HepG2 (cell line): Measurements from ENCODE around the gene DDX17. TPM values are rescaled to one million over a fixed set of nuclear protein-coding genes. Genes with fewer than 3 reads are reported as not detected.

Experiments
- ATAC-seq: fragments of 200-7000 bp; cut with Tn5 transposase; 3 replicates; pipeline ENCODE4 v1.9.1; 2020; ENCODE audit warnings: mild to moderate bottlenecking, moderate library complexity
- BruUV-seq: library from RNA; stranded (reverse); fragments of 400-500 nt; replicated peaks from 2 replicates; lab custom pipeline; 2021; lab: Mats Ljungman, UMichigan
- CTCF ChIA-PET: fragments of 300-600 bp; formaldehyde crosslinking; extraction: SDS; loops from one replicate; lab custom pipeline; 2021; ENCODE audit warnings: low total read pairs, inconsistent platforms, low intra/inter-chr PET ratio; lab: Yijun Ruan, JAX
- POLR2A ChIA-PET: fragments of 350-600 bp; sonication (Branson Sonifier 250); formaldehyde crosslinking; loops from one replicate; lab custom pipeline; 2020; ENCODE audit warnings: antibody characterized with exemption, inconsistent platforms; lab: Yijun Ruan, JAX
- DNase-seq: peaks from one replicate; pipeline ENCODE4 v3.0.0-alpha.2; 2015; ENCODE audit warnings: low spot score
- FAIRE-seq: peaks from 3 replicates; lab custom pipeline; 2011; peaks lifted over from hg19 to GRCh38; lab: Jason Lieb, UNC
- H2AFZ ChIP-seq: one replicate; pipeline ENCODE4 v1.6.1; 2011; ENCODE audit warnings: low read length, inconsistent platforms
- H3K27ac ChIP-seq: fragments of 300-600 bp; 3 replicates; pipeline ENCODE4 v1.8.0; 2011; ENCODE audit warnings: mixed run types, mild to moderate bottlenecking, mixed read lengths, low read length, inconsistent platforms; ENCODE audit not compliant: insufficient read depth; ENCODE audit errors: extremely low read length
- H3K27me3 ChIP-seq, 2 experiments: fragments of 200-600 bp in 1 of 2; 2 replicates in 1 of 2; 3 replicates in 1 of 2; pipeline versions ENCODE4 v1.6.0 to v1.8.0; 2011; ENCODE audit warnings: low read length in 2 of 2, mild to moderate bottlenecking in 2 of 2, moderate library complexity in 2 of 2, inconsistent platforms in 1 of 2; ENCODE audit not compliant: insufficient read depth in 2 of 2, control insufficient read depth in 1 of 2
- H3K36me3 ChIP-seq, 2 experiments: fragments of 200-600 bp in 1 of 2; replicated peaks in 1 of 2; 2 replicates in 1 of 2; 3 replicates in 1 of 2; pipeline versions ENCODE4 v1.5.1 to v1.8.0; 2011; ENCODE audit warnings: low read length in 2 of 2, inconsistent platforms in 1 of 2; ENCODE audit not compliant: insufficient read depth in 2 of 2, control insufficient read depth in 1 of 2
- H3K4me1 ChIP-seq: 2 replicates; pipeline ENCODE4 v1.5.1; 2012; ENCODE audit warnings: low read length, inconsistent platforms; ENCODE audit not compliant: insufficient read depth
- H3K4me2 ChIP-seq: 2 replicates; pipeline ENCODE4 v1.6.0; 2011; ENCODE audit warnings: low read depth, low read length, inconsistent platforms
- H3K4me3 ChIP-seq, 3 experiments: fragments of 200-600 bp in 1 of 3; sonication (generic), shearing (Covaris generic) in 1 of 3; replicated peaks in 1 of 3; 2 replicates each; pipeline ENCODE4 v1.5.1; 2011 to 2016; ENCODE audit warnings: low read length in 3 of 3, inconsistent platforms in 2 of 3, low read depth in 2 of 3, mild to moderate bottlenecking in 2 of 3, control low read depth in 1 of 3, mixed read lengths in 1 of 3; ENCODE audit not compliant: insufficient read depth in 1 of 3
- H3K79me2 ChIP-seq: one replicate; pipeline ENCODE4 v1.6.1; 2011; ENCODE audit warnings: low read length, inconsistent platforms; ENCODE audit not compliant: insufficient read depth
- H3K9ac ChIP-seq: 2 replicates; pipeline ENCODE4 v1.6.0; 2011; ENCODE audit warnings: mild to moderate bottlenecking, low read depth, low read length, inconsistent platforms; ENCODE audit not compliant: insufficient read depth
- H3K9me3 ChIP-seq: 2 replicates; pipeline ENCODE4 v1.5.1; 2012; ENCODE audit warnings: mild to moderate bottlenecking, low read length
- H4K20me1 ChIP-seq: 2 replicates; pipeline ENCODE4 v1.6.0; 2011; ENCODE audit warnings: inconsistent platforms, mild to moderate bottlenecking, low read length, moderate library complexity; ENCODE audit not compliant: insufficient read depth
- AHDC1 ChIP-seq: sonication (generic); formaldehyde crosslinking; IDR thresholded peaks from 2 replicates; pipeline ENCODE4 v1.5.1; 2020; ENCODE audit warnings: mild to moderate bottlenecking, missing genetic modification reagents, borderline replicate concordance
- MLLT10 ChIP-seq: sonication (generic); formaldehyde crosslinking; IDR thresholded peaks from 2 replicates; pipeline ENCODE4 v1.4.0; 2020; ENCODE audit warnings: missing genetic modification reagents
- NFAT5 ChIP-seq: sonication (generic); formaldehyde crosslinking; IDR thresholded peaks from 2 replicates; pipeline ENCODE4 v1.4.0; 2020; ENCODE audit warnings: missing genetic modification reagents
- PRDM15 ChIP-seq: sonication (generic); formaldehyde crosslinking; IDR thresholded peaks from 2 replicates; pipeline ENCODE4 v1.4.0; 2020; ENCODE audit warnings: missing genetic modification reagents
- TSC22D2 ChIP-seq: sonication (generic); formaldehyde crosslinking; IDR thresholded peaks from 2 replicates; pipeline ENCODE4 v1.5.1; 2020; ENCODE audit warnings: missing genetic modification reagents, mild to moderate bottlenecking, borderline replicate concordance
- ZNF282 ChIP-seq: fragments of 450-650 bp; IDR thresholded peaks from 2 replicates; pipeline ENCODE4 v1.6.1; 2018; ENCODE audit not compliant: partially characterized antibody
- ZNF670 ChIP-seq: sonication (generic); formaldehyde crosslinking; IDR thresholded peaks from 2 replicates; pipeline ENCODE4 v1.8.0; 2022; ENCODE audit warnings: mild to moderate bottlenecking, missing genetic modification reagents, borderline replicate concordance
- WGBS: methylation state at CpG from one replicate; pipeline ENCODE4 v1.1.6; 2017; ENCODE audit warnings: low lambda C conversion rate; 5-methylcytosine and 5-hydroxymethylcytosine counted together
- in situ Hi-C: cut with HindIII; loops from 2 replicates; pipeline ENCODE4 v1.10.0; 2017; ENCODE audit warnings: low pct_unique_long_range_greater_than_20kb; ENCODE audit not compliant: extremely low pct_ligation_motif_present
- intact Hi-C: fragments of 100-400 bp; cut with micrococcal nuclease; formaldehyde crosslinking; loops from one replicate; pipeline ENCODE4 v1.10.0; 2022; ENCODE audit not compliant: unreplicated experiment
- polyA plus RNA-seq, 8 experiments: library from polyadenylated mRNA; depleted of rRNA in 3 of 8; stranded (reverse) in 7 of 8; unstranded in 1 of 8; fragments of >200 nt; fragmentation: Illumina TruSeq in 4 of 8; extraction: Trizol in 4 of 8; gene quantifications; 2 replicates each; pipeline versions ENCODE4 v1.2.1 to v1.2.3, GENCODE V29; 2011 to 2016; ENCODE audit warnings: low read depth in 4 of 8, missing spikeins in 1 of 8, mixed read lengths in 1 of 8; ENCODE audit not compliant: insufficient read depth in 1 of 8
- total RNA-seq, 5 experiments: library from RNA; depleted of rRNA; stranded (reverse); fragments of >200 nt; fragmentation: Illumina TruSeq; extraction: Trizol; gene quantifications; 2 replicates each; pipeline ENCODE4 v1.2.3, GENCODE V29; 2016; ENCODE audit warnings: low read depth in 1 of 5
- TF ChIP-seq, protein P1 (sequence below): IDR thresholded peaks from 2 replicates; pipeline ENCODE4 v1.6.1; 2016; ENCODE audit warnings: low read depth, borderline replicate concordance

DDX17 gene
- total and polyA plus RNA-seq, 2 of the 13 experiments (the other 11 are each of a cell fraction or from before 2014, with no cell fraction given) = 238 to 344 TPM

GRCh38 chr22:38549101-38549894 is 43.2 kb upstream of the DDX17 start:
- no peak for FAIRE-seq
- no peak for ATAC-seq
- ChIA-PET POLR2A (no interaction called here), CTCF (no interaction called here)
- Histone ChIP-seq H2AFZ (no peak overlapping the region), H4K20me1 (no peaks in the 10 kb centered on the region), H3K4me3 (no peak overlapping the region), H3K9ac (no peak overlapping the region), H3K27me3 (no peaks in the 10 kb centered on the region), H3K27ac (no peak overlapping the region), H3K79me2 (no peaks in the 10 kb centered on the region), H3K4me2 (no peak overlapping the region), H3K36me3 (no peaks in the 10 kb centered on the region), H3K4me1 (no peaks in the 10 kb centered on the region), H3K9me3 (no peaks in the 10 kb centered on the region)
- in situ Hi-C loops = no loop called here
- BruUV-seq = no TSS peak
- intact Hi-C loops = no loop called here
- no peak for DNase-seq
- WGBS = 26% methylated on average over 7 of the region's 7 CpGs
- TF ChIP-seq, protein P1, sequence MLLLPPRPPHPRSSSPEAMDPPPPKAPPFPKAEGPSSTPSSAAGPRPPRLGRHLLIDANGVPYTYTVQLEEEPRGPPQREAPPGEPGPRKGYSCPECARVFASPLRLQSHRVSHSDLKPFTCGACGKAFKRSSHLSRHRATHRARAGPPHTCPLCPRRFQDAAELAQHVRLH (CRISPR knock-in tag) = no peak
- TF ChIP-seq NFAT5 (CRISPR knock-in tag) = no peak
- TF ChIP-seq ZNF282 = no peak
- no peak for TF ChIP-seq AHDC1 (CRISPR knock-in tag)
- no peak for TF ChIP-seq TSC22D2 (CRISPR knock-in tag)
- TF ChIP-seq PRDM15 = no peak
- no peak for TF ChIP-seq ZNF670 (CRISPR knock-in tag)
- TF ChIP-seq MLLT10 = no peak
